Endometrial microvascular endothelial cells (primary cell): Measurements from ENCODE around the gene CST11. TPM values are rescaled to one million over a fixed set of nuclear protein-coding genes. Genes with fewer than 3 reads are reported as not detected.

ENCODE experiments used
- in situ Hi-C: cut with HindIII; loops from 2 replicates; pipeline ENCODE4 v1.10.0; 2017; ENCODE audit warnings: low sequenced_read_pairs, low pct_unique_long_range_greater_than_20kb; ENCODE audit errors: inconsistent ontology term
- total RNA-seq: library from RNA; depleted of rRNA; stranded (reverse); fragments of >200 nt; gene quantifications from one replicate; pipeline ENCODE4 v1.2.3, GENCODE V29; 2015; ENCODE audit errors: inconsistent ontology term

CST11 gene
- total RNA-seq, 1 donor from 2014 or later = not detected

GRCh38 chr20:23456409-23456808, 3.7 kb upstream of the CST11 start:
- in situ Hi-C loops = no loop called here

- in situ Hi-C loops = no loop called here
These were observed 3.0 kb upstream of the CST11 start for GRCh38 chr20:23455639-23456038.

GRCh38 chr20:23454816-23455215, 2.1 kb upstream of the CST11 start:
- in situ Hi-C loops = no loop called here

- in situ Hi-C loops = no loop called here
These were observed 1.2 kb upstream of the CST11 start for GRCh38 chr20:23453549-23454543.

GRCh38 chr20:23451956-23452487, 654 bp downstream of the CST11 start:
- in situ Hi-C loops = no loop called here

GRCh38 chr20:23450877-23451276, 1.8 kb downstream of the CST11 start:
- in situ Hi-C loops = no loop called here

GRCh38 chr20:23449421-23449820, 3.3 kb downstream of the CST11 start:
- in situ Hi-C loops = no loop called here

GRCh38 chr20:23448167-23448566, 4.5 kb downstream of the CST11 start:
- in situ Hi-C loops = no loop called here

GRCh38 chr20:23446505-23446904, 6.2 kb downstream of the CST11 start:
- in situ Hi-C loops = no loop called here

- in situ Hi-C loops = no loop called here
These were observed 7.0 kb downstream of the CST11 start for GRCh38 chr20:23445596-23446217.

GRCh38 chr20:23444859-23445258, 7.8 kb downstream of the CST11 start:
- in situ Hi-C loops = no loop called here

- in situ Hi-C loops = no loop called here
These were observed 10.2 kb downstream of the CST11 start for GRCh38 chr20:23442436-23442835.

- in situ Hi-C loops = no loop called here
These were observed 10.8 kb downstream of the CST11 start for GRCh38 chr20:23441850-23442313.

- in situ Hi-C loops = no loop called here
These were observed 12.7 kb downstream of the CST11 start for GRCh38 chr20:23440004-23440403.

GRCh38 chr20:23438661-23439060, 14.0 kb downstream of the CST11 start:
- in situ Hi-C loops = no loop called here

GRCh38 chr20:23437126-23437899, 15.4 kb downstream of the CST11 start:
- in situ Hi-C loops = no loop called here

- in situ Hi-C loops = no loop called here
These were observed 16.0 kb downstream of the CST11 start for GRCh38 chr20:23436681-23437080.

- in situ Hi-C loops = no loop called here
These were observed 16.8 kb downstream of the CST11 start for GRCh38 chr20:23435626-23436539.
